H1 (cell line): Measurements from ENCODE around the gene CDC14B. TPM values are rescaled to one million over a fixed set of nuclear protein-coding genes. Genes with fewer than 3 reads are reported as not detected.

ENCODE experiments used
- BCL11A ChIP-seq, 2 experiments: IDR thresholded peaks; one replicate each; pipeline ENCODE4 v1.6.1; 2011; ENCODE audit warnings: low read depth in 2 of 2, low read length in 2 of 2, mild to moderate bottlenecking in 2 of 2
- PHF8 ChIP-seq: fragments of 200-600 bp; sonication (generic); conservative IDR thresholded peaks from 2 replicates; pipeline ENCODE4 v1.7.1; 2012; ENCODE audit warnings: low read depth, mild to moderate bottlenecking, inconsistent platforms, low read length, moderate library complexity
- polyA plus RNA-seq, 7 experiments: library from polyadenylated mRNA; depleted of rRNA in 3 of 7; stranded (reverse) in 5 of 7; unstranded in 2 of 7; fragments of >200 nt in 5 of 7; fragments of 200-250 nt in 2 of 7; gene quantifications; 1 replicate in 5 of 7; 2 replicates in 1 of 7; 4 replicates in 1 of 7; pipeline versions ENCODE4 v1.2.1 to v1.2.3, GENCODE V29; 2011 to 2013; ENCODE audit warnings: missing spikeins in 2 of 7, mixed read lengths in 2 of 7
- total RNA-seq: library from RNA; stranded (reverse); fragmentation: NEBNext Ultra II Directional; extraction: Animal tissue kit (Norgen Biotek cat#: 25700); gene quantifications from 2 replicates; pipeline ENCODE4 v1.2.1, GENCODE V29; 2021

Gene CDC14B
- total and polyA plus RNA-seq, 2 of the 8 experiments (the other 6 are each of a cell fraction or from before 2014, with no cell fraction given): 17.2 to 44.6 TPM

DNA sequence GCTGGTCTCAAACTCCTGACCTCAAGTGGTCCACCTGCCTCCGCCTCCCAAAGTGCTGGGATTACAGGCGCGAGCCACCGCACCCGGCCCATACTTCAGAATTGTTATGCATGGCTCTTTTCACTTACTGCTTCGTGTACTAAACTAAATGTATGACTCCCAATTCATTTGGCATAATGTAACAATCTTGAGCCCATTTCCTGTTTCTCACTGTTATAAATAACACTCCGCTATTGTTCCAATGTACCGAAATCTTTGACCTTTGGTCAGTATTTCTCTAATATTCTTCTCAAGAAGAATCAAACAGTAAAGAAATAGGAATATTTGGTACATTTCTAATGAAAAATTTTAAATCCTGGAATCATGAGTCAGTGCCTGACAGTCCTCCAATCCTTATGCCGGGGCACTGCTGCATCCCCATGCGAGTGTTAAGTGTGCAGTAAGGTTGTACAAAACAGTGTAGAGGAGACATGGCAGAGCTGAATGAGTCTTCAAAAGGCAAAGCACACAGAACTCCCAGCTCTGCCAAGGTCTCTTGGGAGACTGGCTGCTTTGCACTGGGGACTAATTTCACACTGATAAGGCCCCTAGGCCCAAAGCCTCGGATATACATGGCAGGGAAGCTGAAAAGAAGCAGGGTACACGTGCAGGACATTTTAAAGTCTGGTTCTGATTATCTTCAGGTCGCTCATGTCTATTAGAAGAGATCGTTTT, 111.3 kb downstream of the CDC14B start (continued):
- TF ChIP-seq PHF8 (no peak), BCL11A (IDR thresholded peaks at IDR 0.05; ENCODE audit: low read depth in 2 of 2, low read length in 2 of 2) (no peak)
